WTC11 (cell line): ENCODE measurements around the gene CASR. TPM values are rescaled to one million over a fixed set of nuclear protein-coding genes. Genes with fewer than 3 reads are reported as not detected.
A peak's percentile ranks its signal among the peaks of the same experiment; 100 is the strongest.

Source experiments
- ATAC-seq: fragments of 200-7000 bp; cut with Tn5 transposase; 2 replicates; pipeline ENCODE4 v1.10.0; 2021; ENCODE audit warnings: mild to moderate bottlenecking, moderate library complexity
- CTCF ChIA-PET: fragments of 300-600 bp; sonication (Branson Sonifier 250); formaldehyde crosslinking; loops from one replicate; lab custom pipeline; 2021; ENCODE audit warnings: antibody characterized with exemption; lab: Charles Lee
- POLR2A ChIA-PET: fragments of 350-600 bp; sonication (Branson Sonifier 250); formaldehyde crosslinking; loops from one replicate; lab custom pipeline; 2021; ENCODE audit warnings: antibody characterized with exemption; lab: Charles Lee
- DNase-seq: peaks from one replicate; pipeline ENCODE4 v3.0.0; 2021; ENCODE audit warnings: low spot score
- H3K27ac Mint-ChIP-seq: 2 replicates; pipeline ENCODE4 v1.8.0; 2021; ENCODE audit warnings: mixed read lengths
- H3K27me3 Mint-ChIP-seq: 2 replicates; pipeline ENCODE4 v1.8.0; 2021; ENCODE audit warnings: low read depth, mild to moderate bottlenecking, moderate library complexity, mixed read lengths
- H3K36me3 Mint-ChIP-seq: 2 replicates; pipeline ENCODE4 v1.8.0; 2021; ENCODE audit warnings: mixed read lengths
- H3K4me1 Mint-ChIP-seq: 2 replicates; pipeline ENCODE4 v1.8.0; 2022; ENCODE audit warnings: mixed read lengths
- H3K4me3 Mint-ChIP-seq: 2 replicates; pipeline ENCODE4 v1.8.0; 2021; ENCODE audit warnings: mild to moderate bottlenecking, moderate library complexity, mixed read lengths
- H3K9me3 Mint-ChIP-seq: 2 replicates; pipeline ENCODE4 v1.8.0; 2021; ENCODE audit warnings: mixed read lengths
- EMX1 ChIP-seq: fragments of 250-450 bp; sonication (Bioruptor Pico); IDR thresholded peaks from 2 replicates; pipeline ENCODE4 v1.8.0; 2021; ENCODE audit warnings: mild to moderate bottlenecking
- FOXJ3 ChIP-seq: sonication (generic); formaldehyde crosslinking; IDR thresholded peaks from 2 replicates; pipeline ENCODE4 v1.9.0; 2021; ENCODE audit warnings: missing genetic modification reagents, mild to moderate bottlenecking, borderline replicate concordance
- GABPB1 ChIP-seq: sonication (generic); formaldehyde crosslinking; IDR thresholded peaks from 2 replicates; pipeline ENCODE4 v1.8.1; 2023; ENCODE audit warnings: mild to moderate bottlenecking, missing genetic modification reagents
- JUN ChIP-seq: sonication (generic); formaldehyde crosslinking; IDR thresholded peaks from 2 replicates; pipeline ENCODE4 v1.8.0; 2023; ENCODE audit warnings: mild to moderate bottlenecking, missing genetic modification reagents
- KAT7 ChIP-seq: sonication (generic); formaldehyde crosslinking; IDR thresholded peaks from 2 replicates; pipeline ENCODE4 v1.8.1; 2023; ENCODE audit warnings: missing genetic modification reagents, mild to moderate bottlenecking, borderline replicate concordance
- NFE2L1 ChIP-seq: sonication (generic); formaldehyde crosslinking; IDR thresholded peaks from 2 replicates; pipeline ENCODE4 v1.8.1; 2023; ENCODE audit warnings: missing genetic modification reagents
- NR3C1 ChIP-seq: sonication (generic); formaldehyde crosslinking; conservative IDR thresholded peaks from 2 replicates; pipeline ENCODE4 v1.8.1; 2023; ENCODE audit warnings: low read depth, mild to moderate bottlenecking, missing genetic modification reagents
- RORB ChIP-seq: fragments of 250-450 bp; sonication (Bioruptor Pico); IDR thresholded peaks from 2 replicates; pipeline ENCODE4 v1.9.0; 2021; ENCODE audit warnings: mild to moderate bottlenecking
- SMAD4 ChIP-seq: sonication (generic); formaldehyde crosslinking; IDR thresholded peaks from 2 replicates; pipeline ENCODE4 v1.8.0; 2022; ENCODE audit warnings: mild to moderate bottlenecking, missing genetic modification reagents
- TEAD1 ChIP-seq: sonication (generic); formaldehyde crosslinking; IDR thresholded peaks from 2 replicates; pipeline ENCODE4 v1.8.0; 2022; ENCODE audit warnings: mild to moderate bottlenecking, missing genetic modification reagents
- TEAD4 ChIP-seq: sonication (generic); formaldehyde crosslinking; IDR thresholded peaks from 2 replicates; pipeline ENCODE4 v1.8.0; 2022; ENCODE audit warnings: mild to moderate bottlenecking, missing genetic modification reagents
- ZBTB21 ChIP-seq: sonication (generic); formaldehyde crosslinking; IDR thresholded peaks from 2 replicates; pipeline ENCODE4 v1.8.1; 2023; ENCODE audit warnings: mild to moderate bottlenecking, missing genetic modification reagents, borderline replicate concordance
- ZNF219 ChIP-seq: sonication (generic); formaldehyde crosslinking; IDR thresholded peaks from 2 replicates; pipeline ENCODE4 v1.8.0; 2023; ENCODE audit warnings: missing genetic modification reagents, mild to moderate bottlenecking, borderline replicate concordance
- ZNF263 ChIP-seq: sonication (generic); formaldehyde crosslinking; IDR thresholded peaks from 2 replicates; pipeline ENCODE4 v1.8.1; 2022; ENCODE audit warnings: low read depth, mild to moderate bottlenecking, moderate library complexity, missing genetic modification reagents
- ZNF671 ChIP-seq: fragments of 250-450 bp; sonication (Bioruptor Pico); IDR thresholded peaks from 2 replicates; pipeline ENCODE4 v1.8.0; 2021; ENCODE audit warnings: mild to moderate bottlenecking
- total RNA-seq: library from RNA; stranded (reverse); gene quantifications from 3 replicates; pipeline ENCODE4 v1.2.3, GENCODE V29; 2021
- TF ChIP-seq, protein P1 (sequence below): fragments of 250-450 bp; sonication (Bioruptor Pico); IDR thresholded peaks from 2 replicates; pipeline ENCODE4 v2.1.2; 2022; ENCODE audit warnings: mild to moderate bottlenecking, moderate library complexity
- TF ChIP-seq, protein P2 (sequence below): sonication (generic); formaldehyde crosslinking; conservative IDR thresholded peaks from 2 replicates; pipeline ENCODE4 v1.8.1; 2022; ENCODE audit warnings: mild to moderate bottlenecking, missing genetic modification reagents
- TF ChIP-seq, protein P3 (sequence below): fragments of 200-600 bp; IDR thresholded peaks from 2 replicates; pipeline ENCODE4 v1.8.0; 2022; ENCODE audit warnings: antibody characterized with exemption
- TF ChIP-seq, protein P4 (sequence below): sonication (generic); formaldehyde crosslinking; IDR thresholded peaks from 2 replicates; pipeline ENCODE4 v1.8.1; 2022; ENCODE audit warnings: low read depth, missing genetic modification reagents, borderline replicate concordance
- TF ChIP-seq, protein P5 (sequence below): fragments of 250-450 bp; sonication (Bioruptor Pico); IDR thresholded peaks from 2 replicates; pipeline ENCODE4 v1.9.0; 2021; ENCODE audit warnings: moderate library complexity, mild to moderate bottlenecking, inconsistent platforms, borderline replicate concordance
- TF ChIP-seq, protein P6 (sequence below): sonication (generic); formaldehyde crosslinking; IDR thresholded peaks from 2 replicates; pipeline ENCODE4 v1.8.1; 2022; ENCODE audit warnings: mild to moderate bottlenecking, moderate library complexity, missing genetic modification reagents
- TF ChIP-seq, protein P7 (sequence below): sonication (generic); formaldehyde crosslinking; IDR thresholded peaks from 2 replicates; pipeline ENCODE4 v1.8.0; 2022; ENCODE audit warnings: mild to moderate bottlenecking, missing genetic modification reagents

CASR gene
- total RNA-seq, 1 experiment from 2014 or later: 0.24 TPM

DNA sequence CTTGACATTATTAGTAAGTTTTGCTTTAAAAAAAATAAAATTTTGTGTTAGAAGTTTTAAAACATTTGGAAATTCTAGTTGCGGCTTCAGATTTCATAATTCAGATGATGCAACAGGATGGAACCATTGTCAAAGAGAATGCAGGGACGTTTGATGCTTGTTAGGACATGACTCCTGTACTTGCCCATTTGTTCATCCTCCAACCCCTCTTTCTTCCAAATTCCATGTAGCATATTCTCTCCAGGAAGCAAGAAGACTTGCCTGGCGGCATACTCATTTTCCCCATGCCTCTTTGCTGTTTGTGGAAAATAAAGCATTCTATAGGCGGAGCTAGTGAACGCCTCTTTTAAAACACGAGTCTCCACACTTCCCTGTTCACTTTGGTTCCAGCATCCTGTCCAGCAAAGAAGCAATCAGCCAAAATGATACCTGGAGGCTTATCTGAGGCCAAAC lies 141.4 kb downstream of the CASR start, which contains the start of gene CSTA:
CSTA (plus strand) TSS at position 378 of the 453 bp plus-strand sequence; CDS start at position 423, 45 bp downstream.
- no peaks in the 10 kb centered on the region for H3K4me1 Mint-ChIP-seq
- H3K4me3 Mint-ChIP-seq: no peak within 1 kb of the TSS

DNA sequence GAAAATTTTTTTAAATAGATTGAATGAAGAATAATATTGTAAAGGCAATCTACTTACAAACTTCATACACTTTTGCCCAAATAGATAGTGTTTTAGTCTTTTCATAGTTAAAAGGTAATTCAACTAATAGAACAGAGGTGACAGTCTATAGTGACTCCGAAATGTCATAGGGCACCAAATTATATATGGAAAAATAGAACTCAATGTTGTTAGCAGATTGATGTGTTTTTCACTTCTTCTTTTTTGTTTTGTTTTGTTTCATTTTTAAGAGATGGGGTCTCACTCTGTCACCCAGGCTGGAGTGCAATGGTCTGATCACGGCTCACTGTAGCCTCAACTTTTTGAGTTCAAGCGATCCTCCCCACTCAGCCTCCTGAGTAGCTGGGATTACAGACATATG lies 142.3 kb downstream of the CASR start:
- no peaks in the 10 kb centered on the region for H3K36me3 Mint-ChIP-seq
- CTCF ChIA-PET: interaction anchor here (2.2 kb wide), 1 partner anchor 10 kb away, joined by 9 read pairs; no protein-coding TSS in a partner anchor
- H3K4me3 Mint-ChIP-seq: no peak overlapping the region

More for the DNA sequence above, 141.4 kb downstream of the CASR start, which contains the start of gene CSTA:
- TF ChIP-seq, protein P1, sequence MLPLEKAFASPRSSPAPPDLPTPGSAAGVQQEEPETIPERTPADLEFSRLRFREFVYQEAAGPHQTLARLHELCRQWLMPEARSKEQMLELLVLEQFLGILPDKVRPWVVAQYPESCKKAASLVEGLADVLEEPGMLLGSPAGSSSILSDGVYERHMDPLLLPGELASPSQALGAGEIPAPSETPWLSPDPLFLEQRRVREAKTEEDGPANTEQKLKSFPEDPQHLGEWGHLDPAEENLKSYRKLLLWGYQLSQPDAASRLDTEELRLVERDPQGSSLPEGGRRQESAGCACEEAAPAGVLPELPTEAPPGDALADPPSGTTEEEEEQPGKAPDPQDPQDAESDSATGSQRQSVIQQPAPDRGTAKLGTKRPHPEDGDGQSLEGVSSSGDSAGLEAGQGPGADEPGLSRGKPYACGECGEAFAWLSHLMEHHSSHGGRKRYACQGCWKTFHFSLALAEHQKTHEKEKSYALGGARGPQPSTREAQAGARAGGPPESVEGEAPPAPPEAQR: no peak
- TF ChIP-seq, protein P2, sequence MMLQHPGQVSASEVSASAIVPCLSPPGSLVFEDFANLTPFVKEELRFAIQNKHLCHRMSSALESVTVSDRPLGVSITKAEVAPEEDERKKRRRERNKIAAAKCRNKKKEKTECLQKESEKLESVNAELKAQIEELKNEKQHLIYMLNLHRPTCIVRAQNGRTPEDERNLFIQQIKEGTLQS (CRISPR knock-in tag): no peak
- TF ChIP-seq GABPB1 (peak; percentile 90), FOXJ3 (CRISPR knock-in tag) (no peak), EMX1 (CRISPR knock-in tag) (no peak), ZBTB21 (CRISPR knock-in tag) (no peak)
- TF ChIP-seq, protein P3, sequence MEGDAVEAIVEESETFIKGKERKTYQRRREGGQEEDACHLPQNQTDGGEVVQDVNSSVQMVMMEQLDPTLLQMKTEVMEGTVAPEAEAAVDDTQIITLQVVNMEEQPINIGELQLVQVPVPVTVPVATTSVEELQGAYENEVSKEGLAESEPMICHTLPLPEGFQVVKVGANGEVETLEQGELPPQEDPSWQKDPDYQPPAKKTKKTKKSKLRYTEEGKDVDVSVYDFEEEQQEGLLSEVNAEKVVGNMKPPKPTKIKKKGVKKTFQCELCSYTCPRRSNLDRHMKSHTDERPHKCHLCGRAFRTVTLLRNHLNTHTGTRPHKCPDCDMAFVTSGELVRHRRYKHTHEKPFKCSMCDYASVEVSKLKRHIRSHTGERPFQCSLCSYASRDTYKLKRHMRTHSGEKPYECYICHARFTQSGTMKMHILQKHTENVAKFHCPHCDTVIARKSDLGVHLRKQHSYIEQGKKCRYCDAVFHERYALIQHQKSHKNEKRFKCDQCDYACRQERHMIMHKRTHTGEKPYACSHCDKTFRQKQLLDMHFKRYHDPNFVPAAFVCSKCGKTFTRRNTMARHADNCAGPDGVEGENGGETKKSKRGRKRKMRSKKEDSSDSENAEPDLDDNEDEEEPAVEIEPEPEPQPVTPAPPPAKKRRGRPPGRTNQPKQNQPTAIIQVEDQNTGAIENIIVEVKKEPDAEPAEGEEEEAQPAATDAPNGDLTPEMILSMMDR: no peak
- TF ChIP-seq, protein P4, sequence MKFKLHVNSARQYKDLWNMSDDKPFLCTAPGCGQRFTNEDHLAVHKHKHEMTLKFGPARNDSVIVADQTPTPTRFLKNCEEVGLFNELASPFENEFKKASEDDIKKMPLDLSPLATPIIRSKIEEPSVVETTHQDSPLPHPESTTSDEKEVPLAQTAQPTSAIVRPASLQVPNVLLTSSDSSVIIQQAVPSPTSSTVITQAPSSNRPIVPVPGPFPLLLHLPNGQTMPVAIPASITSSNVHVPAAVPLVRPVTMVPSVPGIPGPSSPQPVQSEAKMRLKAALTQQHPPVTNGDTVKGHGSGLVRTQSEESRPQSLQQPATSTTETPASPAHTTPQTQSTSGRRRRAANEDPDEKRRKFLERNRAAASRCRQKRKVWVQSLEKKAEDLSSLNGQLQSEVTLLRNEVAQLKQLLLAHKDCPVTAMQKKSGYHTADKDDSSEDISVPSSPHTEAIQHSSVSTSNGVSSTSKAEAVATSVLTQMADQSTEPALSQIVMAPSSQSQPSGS (CRISPR knock-in tag): no peak
- POLR2A ChIA-PET: no interaction called here
- no peak for DNase-seq
- Mint-ChIP-seq H3K27ac (no peak within 1 kb of the TSS), H3K36me3 (peaks cover 5% of the 10 kb centered on the region), H3K9me3 (peaks cover 13% of the 10 kb centered on the region), H3K27me3 (no peaks in the 10 kb centered on the region; the same call in 1 of the 2 replicates)
- no peak for ATAC-seq
- CTCF ChIA-PET: interaction anchor here (2.2 kb wide), 1 partner anchor 9 kb away, joined by 9 read pairs; no protein-coding TSS in a partner anchor

More for the DNA sequence above, 142.3 kb downstream of the CASR start:
- TF ChIP-seq, protein P5, sequence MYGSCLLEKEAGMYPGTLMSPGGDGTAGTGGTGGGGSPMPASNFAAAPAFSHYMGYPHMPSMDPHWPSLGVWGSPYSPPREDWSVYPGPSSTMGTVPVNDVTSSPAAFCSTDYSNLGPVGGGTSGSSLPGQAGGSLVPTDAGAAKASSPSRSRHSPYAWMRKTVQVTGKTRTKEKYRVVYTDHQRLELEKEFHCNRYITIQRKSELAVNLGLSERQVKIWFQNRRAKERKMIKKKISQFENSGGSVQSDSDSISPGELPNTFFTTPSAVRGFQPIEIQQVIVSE (CRISPR knock-in tag): no peak
- TF ChIP-seq ZNF263 (no peak), JUN (no peak), KAT7 (CRISPR knock-in tag) (no peak), TEAD1 (no peak), RORB (CRISPR knock-in tag) (no peak), SMAD4 (CRISPR knock-in tag) (no peak), ZNF219 (no peak), NR3C1 (no peak), TEAD4 (CRISPR knock-in tag) (no peak), NFE2L1 (CRISPR knock-in tag) (no peak), GABPB1 (no peak), ZNF671 (no peak)
- TF ChIP-seq, protein P2 (CRISPR knock-in tag): no peak
- TF ChIP-seq, protein P6, sequence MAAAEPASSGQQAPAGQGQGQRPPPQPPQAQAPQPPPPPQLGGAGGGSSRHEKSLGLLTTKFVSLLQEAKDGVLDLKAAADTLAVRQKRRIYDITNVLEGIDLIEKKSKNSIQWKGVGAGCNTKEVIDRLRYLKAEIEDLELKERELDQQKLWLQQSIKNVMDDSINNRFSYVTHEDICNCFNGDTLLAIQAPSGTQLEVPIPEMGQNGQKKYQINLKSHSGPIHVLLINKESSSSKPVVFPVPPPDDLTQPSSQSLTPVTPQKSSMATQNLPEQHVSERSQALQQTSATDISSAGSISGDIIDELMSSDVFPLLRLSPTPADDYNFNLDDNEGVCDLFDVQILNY: no peak
- TF ChIP-seq, protein P7, sequence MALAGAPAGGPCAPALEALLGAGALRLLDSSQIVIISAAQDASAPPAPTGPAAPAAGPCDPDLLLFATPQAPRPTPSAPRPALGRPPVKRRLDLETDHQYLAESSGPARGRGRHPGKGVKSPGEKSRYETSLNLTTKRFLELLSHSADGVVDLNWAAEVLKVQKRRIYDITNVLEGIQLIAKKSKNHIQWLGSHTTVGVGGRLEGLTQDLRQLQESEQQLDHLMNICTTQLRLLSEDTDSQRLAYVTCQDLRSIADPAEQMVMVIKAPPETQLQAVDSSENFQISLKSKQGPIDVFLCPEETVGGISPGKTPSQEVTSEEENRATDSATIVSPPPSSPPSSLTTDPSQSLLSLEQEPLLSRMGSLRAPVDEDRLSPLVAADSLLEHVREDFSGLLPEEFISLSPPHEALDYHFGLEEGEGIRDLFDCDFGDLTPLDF: no peak
- POLR2A ChIA-PET: no interaction called here
- Mint-ChIP-seq H3K9me3 (peaks cover 4% of the 10 kb centered on the region; the same call in 1 of the 2 replicates), H3K27ac (no peak overlapping the region), H3K27me3 (no peaks in the 10 kb centered on the region), H3K4me1 (no peaks in the 10 kb centered on the region)
- DNase-seq (no peak), ATAC-seq (no peak)
